ENCODE results near the gene GTPBP6.

GRCh38 chrX:288561-288991 lies 30.0 kb downstream of the GTPBP6 start:
- TF ChIP-seq POLR2A (IDR thresholded peaks at IDR 0.05) (no peak), CTCF (IDR thresholded peaks at IDR 0.05) (no peak)

Data from uterus (tissue), 2 donors.